Caco-2 (cell line): Measurements from ENCODE around the gene IL15. TPM values are rescaled to one million over a fixed set of nuclear protein-coding genes. Genes with fewer than 3 reads are reported as not detected.

ENCODE experiments used
- BruUV-seq: library from RNA; stranded (reverse); fragments of 400-500 nt; replicated peaks from 2 replicates; lab custom pipeline; 2021; lab: Mats Ljungman, UMichigan
- CTCF ChIA-PET: fragments of 300-600 bp; sonication (Branson Sonifier 250); formaldehyde crosslinking; loops from one replicate; lab custom pipeline; 2022; ENCODE audit warnings: antibody characterized with exemption; lab: Charles Lee
- POLR2A ChIA-PET: fragments of 300-600 bp; sonication (Branson Sonifier 250); formaldehyde crosslinking; loops from one replicate; lab custom pipeline; 2022; ENCODE audit warnings: antibody characterized with exemption; lab: Charles Lee
- DNase-seq, 2 experiments: peaks; one replicate each; pipeline versions ENCODE4 v3.0.0 to v3.0.0-alpha.2; 2020 to 2022
- H3K27me3 ChIP-seq: replicated peaks from 2 replicates; pipeline ENCODE4 v1.6.0; 2011; ENCODE audit warnings: low read length; ENCODE audit not compliant: control insufficient read depth, insufficient read depth
- H3K36me3 ChIP-seq: 2 replicates; pipeline ENCODE4 v1.5.1; 2011; ENCODE audit warnings: low read length; ENCODE audit not compliant: control insufficient read depth, insufficient read depth
- H3K4me1 ChIP-seq: fragments of 250-450 bp; sonication (Bioruptor Pico); 2 replicates; pipeline ENCODE4 v1.5.1; 2020; ENCODE audit warnings: mild to moderate bottlenecking
- H3K4me3 ChIP-seq: 2 replicates; pipeline ENCODE4 v1.5.1; 2011; ENCODE audit warnings: low read depth, mild to moderate bottlenecking, control low read depth, low read length
- H3K9me3 ChIP-seq: fragments of 250-450 bp; sonication (Bioruptor Pico); 2 replicates; pipeline ENCODE4 v1.5.1; 2020; ENCODE audit warnings: mild to moderate bottlenecking, moderate library complexity
- H3K27ac Mint-ChIP-seq: one replicate; pipeline ENCODE4 v1.8.0; 2022; ENCODE audit warnings: mixed read lengths; ENCODE audit not compliant: unreplicated experiment
- H3K27me3 Mint-ChIP-seq: one replicate; pipeline ENCODE4 v1.8.0; 2022; ENCODE audit warnings: mixed read lengths; ENCODE audit not compliant: insufficient read depth, unreplicated experiment
- H3K36me3 Mint-ChIP-seq: one replicate; pipeline ENCODE4 v1.8.0; 2022; ENCODE audit warnings: mild to moderate bottlenecking, mixed read lengths; ENCODE audit not compliant: insufficient read depth, unreplicated experiment
- H3K4me1 Mint-ChIP-seq: one replicate; pipeline ENCODE4 v1.8.0; 2022; ENCODE audit warnings: low read depth, mixed read lengths; ENCODE audit not compliant: unreplicated experiment
- H3K4me3 Mint-ChIP-seq: one replicate; pipeline ENCODE4 v1.8.0; 2022; ENCODE audit warnings: mild to moderate bottlenecking, moderate library complexity, mixed read lengths; ENCODE audit not compliant: unreplicated experiment
- H3K9me3 Mint-ChIP-seq: one replicate; pipeline ENCODE4 v1.8.0; 2022; ENCODE audit warnings: mixed read lengths; ENCODE audit not compliant: unreplicated experiment
- intact Hi-C: fragments of 100-400 bp; cut with micrococcal nuclease; formaldehyde crosslinking; loops from one replicate; pipeline ENCODE4 v1.10.0; 2022; ENCODE audit not compliant: unreplicated experiment
- total RNA-seq: library from RNA; stranded (reverse); gene quantifications from 2 replicates; pipeline ENCODE4 v1.2.3, GENCODE V29; 2022
- TF ChIP-seq, protein P1 (sequence below), 2 experiments: fragments of 200-600 bp in 1 of 2; IDR thresholded peaks; 1 replicate in 1 of 2; 2 replicates in 1 of 2; pipeline versions ENCODE4 v1.5.1 to v1.8.0; 2011 to 2022; ENCODE audit warnings: antibody characterized with exemption in 1 of 2, control low read depth in 1 of 2, inconsistent platforms in 1 of 2, low read depth in 1 of 2, low read length in 1 of 2, mild to moderate bottlenecking in 1 of 2, moderate library complexity in 1 of 2; ENCODE audit not compliant: insufficient read depth in 1 of 2, severe bottlenecking in 1 of 2, unreplicated experiment in 1 of 2

IL15 gene
- total RNA-seq, 1 experiment from 2014 or later = not detected

DNA sequence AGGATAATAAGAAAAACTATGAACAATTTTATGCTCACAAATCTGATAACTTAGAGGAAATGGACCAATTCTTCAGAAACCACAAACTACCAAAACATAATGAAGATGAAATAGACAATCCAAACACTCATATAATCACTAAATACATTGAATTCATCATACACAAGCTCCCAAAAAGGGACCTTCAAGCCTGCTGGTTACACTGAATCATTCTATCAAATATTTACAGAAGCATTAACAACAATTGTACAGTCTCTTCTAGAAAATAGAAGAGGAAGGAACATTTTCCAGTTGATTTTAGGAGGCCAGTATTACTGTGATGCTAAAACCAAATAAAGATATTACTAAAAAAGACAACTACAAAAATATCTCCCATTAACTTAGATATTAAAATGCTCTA, 88.3 kb downstream of the IL15 start:
- Mint-ChIP-seq H3K9me3 (no peaks in the 10 kb centered on the region), H3K27me3 (peaks cover 5% of the 10 kb centered on the region), H3K4me3 (no peak overlapping the region), H3K27ac (no peak overlapping the region), H3K4me1 (no peaks in the 10 kb centered on the region), H3K36me3 (no peaks in the 10 kb centered on the region)
- DNase-seq = no peak
- BruUV-seq = no TSS peak
- H3K27me3 ChIP-seq = no peaks in the 10 kb centered on the region
- no peaks in the 10 kb centered on the region for H3K36me3 ChIP-seq
- H3K4me3 ChIP-seq = no peak overlapping the region
- CTCF ChIA-PET = no interaction called here
- intact Hi-C loops = no loop called here
- POLR2A ChIA-PET = no interaction called here
- TF ChIP-seq, protein P1, sequence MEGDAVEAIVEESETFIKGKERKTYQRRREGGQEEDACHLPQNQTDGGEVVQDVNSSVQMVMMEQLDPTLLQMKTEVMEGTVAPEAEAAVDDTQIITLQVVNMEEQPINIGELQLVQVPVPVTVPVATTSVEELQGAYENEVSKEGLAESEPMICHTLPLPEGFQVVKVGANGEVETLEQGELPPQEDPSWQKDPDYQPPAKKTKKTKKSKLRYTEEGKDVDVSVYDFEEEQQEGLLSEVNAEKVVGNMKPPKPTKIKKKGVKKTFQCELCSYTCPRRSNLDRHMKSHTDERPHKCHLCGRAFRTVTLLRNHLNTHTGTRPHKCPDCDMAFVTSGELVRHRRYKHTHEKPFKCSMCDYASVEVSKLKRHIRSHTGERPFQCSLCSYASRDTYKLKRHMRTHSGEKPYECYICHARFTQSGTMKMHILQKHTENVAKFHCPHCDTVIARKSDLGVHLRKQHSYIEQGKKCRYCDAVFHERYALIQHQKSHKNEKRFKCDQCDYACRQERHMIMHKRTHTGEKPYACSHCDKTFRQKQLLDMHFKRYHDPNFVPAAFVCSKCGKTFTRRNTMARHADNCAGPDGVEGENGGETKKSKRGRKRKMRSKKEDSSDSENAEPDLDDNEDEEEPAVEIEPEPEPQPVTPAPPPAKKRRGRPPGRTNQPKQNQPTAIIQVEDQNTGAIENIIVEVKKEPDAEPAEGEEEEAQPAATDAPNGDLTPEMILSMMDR (IDR thresholded peaks at IDR 0.05; ENCODE audit: insufficient read depth in 1 of 2, low read depth in 1 of 2, low read length in 1 of 2, severe bottlenecking in 1 of 2, unreplicated experiment in 1 of 2) = no peak
- H3K9me3 ChIP-seq = no peaks in the 10 kb centered on the region
- no peaks in the 10 kb centered on the region for H3K4me1 ChIP-seq

DNA sequence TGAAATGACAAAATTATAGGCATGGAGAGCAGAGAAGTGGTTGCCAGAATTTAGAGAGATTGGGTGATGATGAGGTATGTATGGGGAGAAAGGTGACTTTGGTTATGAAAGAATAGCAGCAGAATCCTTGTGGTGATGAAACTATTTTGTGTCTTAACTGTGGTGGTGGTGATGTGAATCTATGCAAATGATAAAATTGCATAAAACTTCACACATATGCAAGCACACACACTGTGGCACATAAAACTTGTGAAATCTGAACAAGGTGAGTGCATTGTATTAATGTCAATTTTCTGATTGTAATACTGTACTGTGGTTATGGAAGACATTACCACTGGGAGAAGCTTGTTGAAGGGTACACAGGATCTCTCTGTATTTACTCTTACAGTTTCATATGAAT, 91.0 kb downstream of the IL15 start:
- POLR2A ChIA-PET = no interaction called here
- intact Hi-C loops = no loop called here
- Mint-ChIP-seq H3K36me3 (no peaks in the 10 kb centered on the region), H3K27ac (no peak overlapping the region), H3K4me3 (no peak overlapping the region), H3K9me3 (no peaks in the 10 kb centered on the region), H3K27me3 (peaks cover 5% of the 10 kb centered on the region), H3K4me1 (no peaks in the 10 kb centered on the region)
- H3K27me3 ChIP-seq = no peaks in the 10 kb centered on the region
- H3K9me3 ChIP-seq = no peaks in the 10 kb centered on the region
- no peak for DNase-seq
- TF ChIP-seq, protein P1 (IDR thresholded peaks at IDR 0.05; ENCODE audit: insufficient read depth in 1 of 2, low read depth in 1 of 2, low read length in 1 of 2, severe bottlenecking in 1 of 2, unreplicated experiment in 1 of 2) = no peak
- H3K36me3 ChIP-seq = no peaks in the 10 kb centered on the region
- CTCF ChIA-PET = no interaction called here
- H3K4me1 ChIP-seq = no peaks in the 10 kb centered on the region
- no peak overlapping the region for H3K4me3 ChIP-seq
- BruUV-seq = no TSS peak

DNA sequence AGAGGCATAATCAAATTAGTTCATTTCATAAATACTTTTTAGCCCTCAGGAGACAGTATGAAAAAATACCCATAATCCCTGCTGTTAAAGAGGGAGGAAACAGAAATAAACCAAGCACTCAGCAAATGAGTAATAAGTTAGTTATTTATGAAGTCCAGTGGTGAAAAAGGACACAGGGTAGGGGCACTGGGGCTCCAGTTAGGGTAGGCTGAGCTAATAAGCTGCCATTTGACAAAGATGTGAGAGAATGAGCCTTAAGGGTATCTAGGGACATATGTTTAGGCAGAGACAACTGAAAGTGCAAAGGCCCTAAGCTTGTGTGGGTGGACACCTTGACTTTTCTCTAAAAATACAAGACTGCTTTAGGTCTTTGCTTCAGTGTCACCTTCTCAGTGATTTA, 94.4 kb downstream of the IL15 start:
- Histone ChIP-seq H3K9me3 (no peaks in the 10 kb centered on the region), H3K4me1 (no peaks in the 10 kb centered on the region), H3K27me3 (no peaks in the 10 kb centered on the region), H3K4me3 (no peak overlapping the region), H3K36me3 (no peaks in the 10 kb centered on the region)
- Mint-ChIP-seq H3K4me3 (no peak overlapping the region), H3K4me1 (no peaks in the 10 kb centered on the region), H3K27ac (no peak overlapping the region), H3K36me3 (no peaks in the 10 kb centered on the region), H3K27me3 (peaks cover 5% of the 10 kb centered on the region), H3K9me3 (no peaks in the 10 kb centered on the region)
- POLR2A ChIA-PET = no interaction called here
- TF ChIP-seq, protein P1 (IDR thresholded peaks at IDR 0.05; ENCODE audit: insufficient read depth in 1 of 2, low read depth in 1 of 2, low read length in 1 of 2, severe bottlenecking in 1 of 2, unreplicated experiment in 1 of 2) = no peak
- CTCF ChIA-PET = no interaction called here
- intact Hi-C loops = no loop called here
- BruUV-seq = no TSS peak
- DNase-seq = no peak
